ENCODE results near the gene CDK5. TPM values are rescaled to one million over a fixed set of nuclear protein-coding genes. Genes with fewer than 3 reads are reported as not detected.

CDK5 gene
- polyA plus RNA-seq, 1 donor from 2014 or later = 88.3 TPM

DNA sequence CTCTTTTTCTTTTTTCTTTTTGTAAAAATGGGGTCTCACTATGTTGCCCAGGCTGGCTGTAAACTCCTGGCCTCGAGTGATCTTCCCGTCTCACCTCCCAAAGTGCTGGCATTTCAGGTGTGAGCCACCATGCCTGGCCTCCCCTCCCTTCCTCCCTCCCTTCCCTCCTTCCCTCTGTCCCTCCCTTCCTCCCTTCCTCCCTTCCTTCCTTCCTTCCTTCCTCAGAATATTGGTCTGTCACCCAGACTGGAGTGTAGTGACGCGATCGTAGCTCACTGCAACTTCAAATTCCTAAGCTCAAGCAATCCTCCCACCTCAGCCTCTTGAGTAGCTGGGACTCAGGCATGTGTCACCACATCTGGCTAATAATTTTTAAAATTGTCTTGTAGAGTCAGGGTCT is 37.0 kb upstream of the CDK5 start:
- Histone ChIP-seq H3K27ac (ENCODE audit: low read length) (no peak overlapping the region), H2AFZ (ENCODE audit: low read depth, low read length) (no peak overlapping the region), H3K9me3 (ENCODE audit: low read length) (no peaks in the 10 kb centered on the region), H3K9me2 (ENCODE audit: insufficient read depth, low read length) (no peaks in the 10 kb centered on the region), H3K36me3 (ENCODE audit: insufficient read depth, low read length) (no peaks in the 10 kb centered on the region), H3K4me2 (ENCODE audit: low read length) (no peak overlapping the region), H3K9ac (ENCODE audit: low read length) (no peak overlapping the region), H3F3A (ENCODE audit: insufficient read depth, low read length, poor library complexity, severe bottlenecking) (no peaks in the 10 kb centered on the region), H4K20me1 (ENCODE audit: insufficient read depth) (peaks cover 27% of the 10 kb centered on the region), H3K4me3 (ENCODE audit: low read length) (no peak overlapping the region), H3K27me3 (ENCODE audit: insufficient read depth, low read depth, low read length) (no peaks in the 10 kb centered on the region), H3K79me2 (replicated peaks; ENCODE audit: insufficient read depth, low read length) (peaks cover 69% of the 10 kb centered on the region)
- TF ChIP-seq, protein P1, sequence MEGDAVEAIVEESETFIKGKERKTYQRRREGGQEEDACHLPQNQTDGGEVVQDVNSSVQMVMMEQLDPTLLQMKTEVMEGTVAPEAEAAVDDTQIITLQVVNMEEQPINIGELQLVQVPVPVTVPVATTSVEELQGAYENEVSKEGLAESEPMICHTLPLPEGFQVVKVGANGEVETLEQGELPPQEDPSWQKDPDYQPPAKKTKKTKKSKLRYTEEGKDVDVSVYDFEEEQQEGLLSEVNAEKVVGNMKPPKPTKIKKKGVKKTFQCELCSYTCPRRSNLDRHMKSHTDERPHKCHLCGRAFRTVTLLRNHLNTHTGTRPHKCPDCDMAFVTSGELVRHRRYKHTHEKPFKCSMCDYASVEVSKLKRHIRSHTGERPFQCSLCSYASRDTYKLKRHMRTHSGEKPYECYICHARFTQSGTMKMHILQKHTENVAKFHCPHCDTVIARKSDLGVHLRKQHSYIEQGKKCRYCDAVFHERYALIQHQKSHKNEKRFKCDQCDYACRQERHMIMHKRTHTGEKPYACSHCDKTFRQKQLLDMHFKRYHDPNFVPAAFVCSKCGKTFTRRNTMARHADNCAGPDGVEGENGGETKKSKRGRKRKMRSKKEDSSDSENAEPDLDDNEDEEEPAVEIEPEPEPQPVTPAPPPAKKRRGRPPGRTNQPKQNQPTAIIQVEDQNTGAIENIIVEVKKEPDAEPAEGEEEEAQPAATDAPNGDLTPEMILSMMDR (IDR thresholded peaks at IDR 0.05; ENCODE audit: poor library complexity, severe bottlenecking) = no peak
- TF ChIP-seq MXI1 (conservative IDR thresholded peaks at IDR 0.05; ENCODE audit: poor library complexity, severe bottlenecking) = no peak
- no peak for TF ChIP-seq TAF1 (IDR thresholded peaks at IDR 0.05; ENCODE audit: low read depth)
- no peak for TF ChIP-seq POLR2AphosphoS5 (IDR thresholded peaks at IDR 0.05)
- no peak for TF ChIP-seq EZH2 (IDR thresholded peaks at IDR 0.05; ENCODE audit: borderline replicate concordance, insufficient read depth, low read length, poor library complexity, severe bottlenecking)
- TF ChIP-seq RAD21 (conservative IDR thresholded peaks at IDR 0.05) = no peak
- no peak for TF ChIP-seq EP300 (conservative IDR thresholded peaks at IDR 0.05; ENCODE audit: poor library complexity, severe bottlenecking)
- TF ChIP-seq, protein P2, sequence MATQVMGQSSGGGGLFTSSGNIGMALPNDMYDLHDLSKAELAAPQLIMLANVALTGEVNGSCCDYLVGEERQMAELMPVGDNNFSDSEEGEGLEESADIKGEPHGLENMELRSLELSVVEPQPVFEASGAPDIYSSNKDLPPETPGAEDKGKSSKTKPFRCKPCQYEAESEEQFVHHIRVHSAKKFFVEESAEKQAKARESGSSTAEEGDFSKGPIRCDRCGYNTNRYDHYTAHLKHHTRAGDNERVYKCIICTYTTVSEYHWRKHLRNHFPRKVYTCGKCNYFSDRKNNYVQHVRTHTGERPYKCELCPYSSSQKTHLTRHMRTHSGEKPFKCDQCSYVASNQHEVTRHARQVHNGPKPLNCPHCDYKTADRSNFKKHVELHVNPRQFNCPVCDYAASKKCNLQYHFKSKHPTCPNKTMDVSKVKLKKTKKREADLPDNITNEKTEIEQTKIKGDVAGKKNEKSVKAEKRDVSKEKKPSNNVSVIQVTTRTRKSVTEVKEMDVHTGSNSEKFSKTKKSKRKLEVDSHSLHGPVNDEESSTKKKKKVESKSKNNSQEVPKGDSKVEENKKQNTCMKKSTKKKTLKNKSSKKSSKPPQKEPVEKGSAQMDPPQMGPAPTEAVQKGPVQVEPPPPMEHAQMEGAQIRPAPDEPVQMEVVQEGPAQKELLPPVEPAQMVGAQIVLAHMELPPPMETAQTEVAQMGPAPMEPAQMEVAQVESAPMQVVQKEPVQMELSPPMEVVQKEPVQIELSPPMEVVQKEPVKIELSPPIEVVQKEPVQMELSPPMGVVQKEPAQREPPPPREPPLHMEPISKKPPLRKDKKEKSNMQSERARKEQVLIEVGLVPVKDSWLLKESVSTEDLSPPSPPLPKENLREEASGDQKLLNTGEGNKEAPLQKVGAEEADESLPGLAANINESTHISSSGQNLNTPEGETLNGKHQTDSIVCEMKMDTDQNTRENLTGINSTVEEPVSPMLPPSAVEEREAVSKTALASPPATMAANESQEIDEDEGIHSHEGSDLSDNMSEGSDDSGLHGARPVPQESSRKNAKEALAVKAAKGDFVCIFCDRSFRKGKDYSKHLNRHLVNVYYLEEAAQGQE (IDR thresholded peaks at IDR 0.05; ENCODE audit: borderline replicate concordance) = no peak
- TF ChIP-seq SMC3 (conservative IDR thresholded peaks at IDR 0.05; ENCODE audit: poor library complexity) = no peak

DNA sequence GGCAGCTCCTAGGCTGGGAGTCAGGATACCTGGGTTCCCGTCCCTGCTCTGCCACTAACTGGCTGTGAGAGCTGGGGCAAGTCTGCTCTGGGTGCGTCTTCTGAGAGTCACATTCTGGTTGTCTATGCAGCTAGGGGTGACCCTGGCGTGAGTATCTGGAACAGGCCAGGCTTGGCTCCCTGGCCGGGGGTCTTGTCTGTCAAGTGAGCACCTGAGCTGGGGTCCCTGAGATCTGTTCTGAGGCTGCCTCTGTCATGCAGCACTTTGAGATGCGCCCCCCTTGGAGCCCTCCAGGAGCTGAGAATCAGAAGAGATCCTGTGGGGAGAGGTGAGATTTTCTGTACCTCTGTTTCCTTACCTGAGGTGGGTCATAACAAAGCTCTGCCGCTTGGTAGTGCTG is 36.1 kb upstream of the CDK5 start:
- H3K36me3 ChIP-seq (ENCODE audit: insufficient read depth, low read length) = no peaks in the 10 kb centered on the region
- H3K9me2 ChIP-seq (ENCODE audit: insufficient read depth, low read length) = no peaks in the 10 kb centered on the region
- no peaks in the 10 kb centered on the region for H3K9me3 ChIP-seq (ENCODE audit: low read length)
- no peaks in the 10 kb centered on the region for H3F3A ChIP-seq (ENCODE audit: insufficient read depth, low read length, poor library complexity, severe bottlenecking)
- H3K4me2 ChIP-seq (ENCODE audit: low read length) = no peak overlapping the region
- peaks cover 33% of the 10 kb centered on the region for H4K20me1 ChIP-seq (ENCODE audit: insufficient read depth)
- peaks cover 73% of the 10 kb centered on the region for H3K79me2 ChIP-seq (replicated peaks; ENCODE audit: insufficient read depth, low read length)
- no peak for TF ChIP-seq EP300 (conservative IDR thresholded peaks at IDR 0.05; ENCODE audit: poor library complexity, severe bottlenecking)
- no peak for TF ChIP-seq EZH2 (IDR thresholded peaks at IDR 0.05; ENCODE audit: borderline replicate concordance, insufficient read depth, low read length, poor library complexity, severe bottlenecking)
- no peak for TF ChIP-seq RAD21 (conservative IDR thresholded peaks at IDR 0.05)
- TF ChIP-seq, protein P2 (IDR thresholded peaks at IDR 0.05; ENCODE audit: borderline replicate concordance) = no peak
- TF ChIP-seq SMC3 (conservative IDR thresholded peaks at IDR 0.05; ENCODE audit: poor library complexity) = no peak
- no peak for TF ChIP-seq MXI1 (conservative IDR thresholded peaks at IDR 0.05; ENCODE audit: poor library complexity, severe bottlenecking)
- TF ChIP-seq, protein P1 (IDR thresholded peaks at IDR 0.05; ENCODE audit: poor library complexity, severe bottlenecking) = no peak
- no peak for TF ChIP-seq POLR2AphosphoS5 (IDR thresholded peaks at IDR 0.05)
- no peak for TF ChIP-seq TAF1 (IDR thresholded peaks at IDR 0.05; ENCODE audit: low read depth)
- H3K27ac ChIP-seq (ENCODE audit: low read length) = no peak overlapping the region
- H3K4me3 ChIP-seq (ENCODE audit: low read length) = no peak overlapping the region
- H3K27me3 ChIP-seq (ENCODE audit: insufficient read depth, low read depth, low read length) = no peaks in the 10 kb centered on the region
- no peak overlapping the region for H3K9ac ChIP-seq (ENCODE audit: low read length)
- no peak overlapping the region for H2AFZ ChIP-seq (ENCODE audit: low read depth, low read length)
